Activated T-cell treated with anti-CD3 and anti-CD28 coated beads for 1 hour (primary cell): ENCODE results near the gene RNF180.

Source experiments
- DNase-seq: peaks from one replicate; pipeline ENCODE4 v3.0.0-alpha.2; 2020; ENCODE audit warnings: low read depth

RNF180 gene, protein sequence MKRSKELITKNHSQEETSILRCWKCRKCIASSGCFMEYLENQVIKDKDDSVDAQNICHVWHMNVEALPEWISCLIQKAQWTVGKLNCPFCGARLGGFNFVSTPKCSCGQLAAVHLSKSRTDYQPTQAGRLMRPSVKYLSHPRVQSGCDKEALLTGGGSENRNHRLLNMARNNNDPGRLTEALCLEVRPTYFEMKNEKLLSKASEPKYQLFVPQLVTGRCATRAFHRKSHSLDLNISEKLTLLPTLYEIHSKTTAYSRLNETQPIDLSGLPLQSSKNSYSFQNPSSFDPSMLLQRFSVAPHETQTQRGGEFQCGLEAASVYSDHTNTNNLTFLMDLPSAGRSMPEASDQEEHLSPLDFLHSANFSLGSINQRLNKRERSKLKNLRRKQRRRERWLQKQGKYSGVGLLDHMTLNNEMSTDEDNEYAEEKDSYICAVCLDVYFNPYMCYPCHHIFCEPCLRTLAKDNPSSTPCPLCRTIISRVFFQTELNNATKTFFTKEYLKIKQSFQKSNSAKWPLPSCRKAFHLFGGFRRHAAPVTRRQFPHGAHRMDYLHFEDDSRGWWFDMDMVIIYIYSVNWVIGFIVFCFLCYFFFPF

DNA sequence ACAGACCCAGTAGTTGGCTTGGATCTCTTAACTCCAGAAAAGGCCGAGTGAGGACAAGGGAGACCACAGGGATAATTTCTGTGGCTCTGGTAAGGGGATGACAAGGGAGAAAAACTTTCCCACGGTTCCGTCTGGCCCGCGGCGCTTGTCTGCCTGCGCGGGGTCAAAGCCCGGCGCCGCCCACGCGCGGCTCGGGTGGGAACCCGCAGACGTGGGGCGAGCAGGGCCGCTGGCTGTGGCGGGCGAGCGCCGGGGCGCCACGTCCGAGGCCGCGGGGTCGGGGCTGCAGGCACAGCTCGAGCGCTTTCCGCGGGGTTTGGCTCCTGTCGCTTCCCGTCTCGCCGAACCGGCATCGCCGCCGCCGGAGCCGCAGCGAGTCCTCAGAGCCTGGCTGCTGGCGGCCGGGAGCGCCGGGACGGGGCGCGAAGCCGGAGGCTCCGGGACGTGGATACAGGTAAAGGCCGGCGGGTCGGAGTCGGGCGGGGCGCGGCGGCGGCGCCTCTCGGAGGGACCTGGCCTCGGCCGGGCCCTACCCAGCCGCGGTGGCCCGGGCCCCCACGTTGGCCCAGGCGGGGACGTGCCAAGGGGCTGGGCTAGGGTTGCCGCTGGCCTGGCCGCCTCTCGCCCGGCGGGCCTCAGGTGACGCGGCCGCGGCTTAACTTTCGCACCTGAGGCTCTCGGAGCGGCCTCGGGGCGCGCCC, at the start of gene RNF180:
TSS of gene RNF180 (plus strand) at position 344 of the 701 bp plus-strand sequence. CDS start 34,965 bp downstream, outside the sequence.
- no peak for DNase-seq

DNA sequence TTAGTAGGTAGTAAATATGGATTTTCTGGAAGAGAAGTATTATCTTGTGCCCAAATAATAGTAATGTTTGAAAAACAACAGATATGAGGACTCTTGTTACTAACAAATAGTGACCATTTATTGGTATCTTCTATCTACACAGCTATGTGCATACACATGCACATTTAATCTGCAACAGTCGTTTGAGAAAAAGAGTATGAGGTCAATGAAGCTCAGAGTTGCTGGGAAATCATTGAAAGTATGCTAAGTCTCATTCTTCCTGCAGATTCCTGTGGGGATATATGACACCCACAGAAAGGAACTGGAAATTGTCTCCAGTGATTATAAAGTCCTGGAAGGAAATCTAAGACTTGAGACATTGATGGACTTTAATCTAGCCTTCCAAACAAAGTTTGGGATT, 40.1 kb upstream of the RNF180 start:
- DNase-seq, result no peak

DNA sequence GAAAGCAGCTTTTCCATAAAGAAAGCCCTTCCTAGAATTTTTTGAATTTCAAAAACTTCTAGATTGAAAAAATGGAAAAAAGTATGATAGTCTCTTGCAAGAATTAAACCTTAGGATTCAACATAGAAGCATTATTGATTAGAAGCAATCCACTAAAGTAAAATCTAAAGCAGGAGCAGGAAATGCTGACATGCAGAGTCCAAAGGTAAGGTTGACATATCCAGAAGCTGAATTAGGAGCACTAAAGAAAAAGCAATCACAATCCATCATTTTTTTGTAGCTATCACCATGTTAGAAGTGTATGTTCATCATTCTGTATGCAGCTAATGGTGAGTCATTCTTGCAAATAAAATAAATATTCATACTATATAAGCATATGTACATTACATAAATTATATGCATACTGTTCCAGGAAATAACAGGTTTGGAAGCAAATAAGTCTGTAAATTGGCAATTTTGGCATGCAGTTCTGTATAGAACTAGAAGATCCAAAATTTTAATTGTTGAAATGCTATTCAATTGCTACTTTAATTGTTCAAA, 39.4 kb upstream of the RNF180 start:
- no peak for DNase-seq

DNA sequence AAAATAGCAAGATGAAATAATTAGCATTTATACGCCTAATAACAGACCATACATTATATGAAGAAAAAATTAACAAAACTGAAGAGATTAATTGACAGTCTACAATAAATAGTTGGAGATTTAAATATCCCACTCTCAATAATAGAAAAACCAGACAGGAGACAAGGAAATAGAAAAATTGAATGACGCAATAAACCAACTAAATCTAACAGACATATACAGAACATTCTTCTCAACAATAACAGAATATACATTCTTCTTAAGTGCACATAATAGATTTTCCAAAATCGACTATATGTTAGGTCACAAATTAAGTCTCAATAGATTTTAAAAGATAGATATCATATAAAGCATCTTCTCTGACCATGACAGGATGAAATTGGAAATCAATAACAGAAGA, 25.6 kb upstream of the RNF180 start:
- no peak for DNase-seq

DNA sequence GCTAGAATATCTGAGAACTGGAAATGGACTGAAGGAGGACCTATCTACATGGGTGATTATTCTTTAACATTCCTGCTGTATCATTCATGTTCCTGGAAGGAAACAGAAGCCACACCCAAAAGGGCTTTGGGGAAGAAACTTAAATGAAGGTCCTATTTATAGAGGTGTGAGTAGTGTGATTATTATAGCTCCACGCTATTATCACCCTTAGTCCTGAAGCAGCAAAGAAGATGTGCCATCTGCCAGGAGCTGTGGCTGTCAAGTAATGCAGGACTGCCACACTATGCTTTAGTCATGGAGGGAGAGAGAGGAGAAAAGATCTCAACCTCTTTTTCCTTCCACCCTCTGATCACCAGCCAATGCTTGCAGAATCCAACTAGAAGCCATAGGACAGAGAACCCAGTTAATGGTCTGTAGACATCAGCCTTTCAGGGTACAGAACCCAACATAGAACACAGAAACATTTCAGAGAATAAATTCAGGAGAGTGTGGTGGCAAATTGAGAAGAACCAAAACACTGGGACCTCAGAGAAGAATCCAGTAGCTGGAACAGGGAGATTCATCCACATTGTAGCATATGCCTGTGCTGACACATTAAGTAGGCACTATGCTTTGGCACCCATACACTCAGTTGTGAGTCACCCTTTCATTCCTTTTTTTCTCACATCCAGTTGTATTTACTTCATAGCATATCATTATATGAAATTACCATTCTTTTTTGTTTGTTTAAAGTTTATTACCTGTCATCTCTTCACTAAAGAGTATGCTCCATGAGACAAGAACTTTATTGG, 21.0 kb upstream of the RNF180 start:
- DNase-seq, result no peak

DNA sequence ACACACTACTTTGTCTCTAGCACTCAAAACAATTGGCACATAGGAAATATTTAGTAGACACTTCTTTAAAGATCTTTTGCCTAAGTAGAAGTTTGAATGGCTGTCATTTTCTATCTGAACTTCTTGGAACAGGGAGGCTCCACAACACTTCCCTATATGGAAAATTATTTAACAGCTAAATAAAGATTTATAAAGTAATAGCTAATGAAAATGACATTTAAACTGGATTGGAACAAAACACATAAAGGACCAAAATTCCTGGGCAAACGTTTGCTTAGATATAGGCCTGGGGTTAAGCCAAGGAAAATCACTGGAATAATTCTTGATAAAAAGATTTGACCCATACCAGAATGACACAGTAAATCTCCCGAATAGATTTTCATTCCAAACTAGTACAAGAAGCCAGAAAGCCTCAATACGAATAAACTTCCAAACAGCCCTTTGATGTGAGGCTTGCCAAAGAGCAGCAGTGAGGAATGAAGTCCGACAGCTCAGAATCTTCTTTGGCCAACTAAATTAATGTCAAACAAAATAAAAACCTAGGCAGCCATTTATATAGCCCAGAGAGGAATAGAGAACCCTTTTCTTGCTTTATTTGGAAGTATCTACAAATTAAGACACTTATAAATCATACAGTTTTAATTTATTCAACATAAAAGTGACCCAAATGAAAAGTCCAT, 20.3 kb upstream of the RNF180 start:
- no peak for DNase-seq

DNA sequence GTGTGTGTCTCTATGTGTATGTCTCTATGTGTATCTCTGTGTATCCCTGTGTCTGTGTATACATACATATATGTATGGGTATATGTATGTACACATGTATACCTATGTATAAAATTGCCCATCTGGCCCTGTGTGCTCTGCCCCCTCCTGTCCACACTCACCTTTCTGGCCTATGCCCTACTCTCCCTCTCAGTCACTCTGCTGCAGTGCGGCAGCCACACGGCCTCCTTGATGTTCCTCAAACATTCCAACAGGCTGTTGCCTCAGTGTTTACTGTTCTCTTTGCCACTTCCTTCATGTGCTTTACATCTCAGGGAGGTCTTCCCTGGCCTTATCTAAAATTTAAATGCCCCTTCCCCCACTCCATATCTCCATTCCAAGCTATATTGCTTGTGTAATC, 18.3 kb upstream of the RNF180 start:
- no peak for DNase-seq

DNA sequence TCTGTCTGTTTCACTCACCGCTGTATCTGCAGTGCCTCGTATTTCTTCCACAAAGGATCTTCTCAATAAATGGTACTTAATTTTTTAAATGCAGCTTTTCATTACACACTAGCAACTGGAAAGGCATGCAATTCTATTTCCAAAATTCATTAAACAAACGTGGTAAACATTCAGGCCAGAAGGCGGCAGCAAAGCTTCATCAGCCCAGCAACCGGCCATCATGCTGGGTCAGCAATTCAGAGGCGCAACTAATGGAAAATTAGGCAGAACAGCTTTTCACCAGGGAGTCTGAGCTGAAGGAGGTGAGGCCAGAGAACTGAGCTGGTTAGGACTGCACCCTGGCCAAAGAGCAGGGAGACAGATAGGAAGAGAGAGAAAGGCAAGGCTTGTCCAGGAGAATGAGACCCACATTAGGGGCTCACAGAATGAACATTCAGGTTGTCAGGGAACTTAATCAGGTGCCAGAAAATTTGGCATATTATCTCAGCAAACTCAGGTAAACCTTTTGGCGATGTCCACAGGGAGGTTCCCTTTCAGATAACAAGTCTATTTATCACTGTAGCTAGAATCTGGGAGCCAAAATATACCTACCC, 17.7 kb upstream of the RNF180 start:
- no peak for DNase-seq

DNA sequence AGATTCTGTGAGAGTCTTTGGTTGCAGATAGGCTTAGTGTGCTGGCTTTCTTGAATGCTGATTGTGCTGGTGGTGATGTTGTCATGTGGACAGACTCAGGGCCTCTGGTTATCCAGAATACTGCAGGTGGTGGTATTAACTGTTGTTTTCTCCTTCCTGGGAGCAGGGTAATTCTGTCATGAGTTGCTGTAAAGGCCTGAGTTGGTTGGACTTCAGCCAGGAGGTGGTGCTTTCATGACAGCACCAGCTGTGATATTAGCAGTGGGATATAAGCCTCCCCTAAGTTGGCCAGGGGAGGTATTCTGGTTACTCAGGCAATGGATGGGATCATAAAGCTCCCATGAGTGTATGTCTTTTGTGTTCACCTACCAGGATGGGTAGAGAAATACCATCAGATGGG, 16.4 kb upstream of the RNF180 start:
- DNase-seq, result no peak

DNA sequence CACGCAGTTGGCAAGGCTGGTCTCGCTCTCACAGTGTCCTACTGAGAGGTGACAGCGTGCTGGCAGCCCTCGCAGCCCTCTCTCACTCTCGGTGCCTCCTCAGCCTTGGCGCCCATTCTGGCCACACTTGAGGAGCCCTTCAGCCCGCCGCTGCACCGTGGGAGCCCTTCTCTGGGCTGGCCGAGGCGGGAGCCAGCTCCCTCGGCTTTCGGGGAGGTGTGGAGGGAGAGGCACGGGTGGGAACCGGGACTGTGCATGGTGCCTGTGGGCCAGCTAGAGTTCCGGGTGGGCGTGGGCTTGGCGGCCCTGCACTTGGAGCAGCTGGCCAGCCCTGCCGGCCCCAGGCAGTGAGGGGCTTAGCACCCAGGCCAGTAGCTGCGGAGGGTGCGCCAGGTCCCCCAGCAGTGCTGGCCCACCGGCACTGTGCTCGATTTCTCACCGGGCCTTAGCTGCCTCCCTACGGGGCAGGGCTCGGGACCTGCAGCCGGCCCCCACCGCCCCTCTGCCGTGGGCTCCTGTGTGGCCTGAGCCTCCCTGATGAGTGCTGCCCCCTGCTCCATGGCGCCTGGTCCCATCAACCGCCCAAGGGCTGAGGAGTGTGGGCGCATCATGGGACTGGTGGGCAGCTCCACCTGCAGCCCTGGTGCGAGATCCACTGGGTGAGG, 15.7 kb upstream of the RNF180 start:
- no peak for DNase-seq

DNA sequence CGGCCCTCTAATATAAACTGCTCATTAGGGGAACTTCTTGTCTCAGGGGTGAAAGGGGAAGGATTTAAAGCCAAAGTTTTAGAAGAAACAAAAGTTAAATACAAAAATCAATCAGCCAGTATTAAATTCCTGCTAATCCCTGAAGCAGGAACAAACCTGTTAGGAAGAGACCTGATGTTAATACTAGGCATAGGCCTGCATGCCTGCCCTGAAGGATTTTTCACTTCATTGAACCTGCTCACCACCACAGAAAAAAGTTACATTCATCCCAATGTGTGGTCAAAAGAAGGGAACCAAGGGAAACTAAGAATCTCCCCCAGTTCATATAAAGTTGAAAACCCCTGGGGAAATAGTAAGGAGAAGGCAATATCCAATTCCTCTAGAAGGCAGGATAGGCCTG, 9.4 kb upstream of the RNF180 start:
- DNase-seq, result no peak

DNA sequence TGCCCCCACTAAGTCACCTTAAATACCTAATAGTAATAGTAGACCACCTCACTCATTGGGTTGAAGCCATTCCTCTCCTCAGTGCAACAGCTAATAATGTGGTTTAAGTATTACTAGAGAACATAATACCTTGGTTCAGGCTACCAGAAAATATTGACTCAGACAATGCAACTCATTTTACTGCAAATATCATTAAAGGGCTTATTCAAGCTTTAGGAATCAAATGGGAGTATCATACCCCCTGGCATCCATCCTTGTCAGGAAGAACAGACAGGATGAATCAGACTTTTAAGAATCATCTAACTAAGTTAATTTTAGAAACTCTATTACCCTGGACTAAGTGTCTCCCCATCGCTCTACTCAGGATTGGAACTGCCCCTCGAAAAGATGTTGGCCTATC, 6.8 kb upstream of the RNF180 start:
- DNase-seq, result no peak

DNA sequence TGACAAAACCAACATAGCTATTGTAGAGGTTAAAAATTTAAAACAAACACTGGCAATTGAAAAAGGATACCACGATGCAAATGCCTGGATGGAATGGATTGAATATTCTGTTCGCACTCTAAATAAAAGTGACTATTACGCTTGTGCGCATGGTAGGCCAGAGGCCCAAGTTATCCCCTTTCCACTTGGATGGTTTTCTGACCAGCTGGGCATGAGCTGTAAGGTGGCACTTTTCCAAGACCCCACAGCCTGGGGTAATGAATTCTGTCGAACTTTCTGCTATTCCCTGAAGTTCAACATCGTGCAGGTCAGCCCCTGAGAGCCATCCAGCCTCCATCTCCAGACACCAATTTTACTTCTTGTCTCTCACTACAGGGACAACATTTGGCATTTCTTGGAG, 5.4 kb upstream of the RNF180 start:
- no peak for DNase-seq

DNA sequence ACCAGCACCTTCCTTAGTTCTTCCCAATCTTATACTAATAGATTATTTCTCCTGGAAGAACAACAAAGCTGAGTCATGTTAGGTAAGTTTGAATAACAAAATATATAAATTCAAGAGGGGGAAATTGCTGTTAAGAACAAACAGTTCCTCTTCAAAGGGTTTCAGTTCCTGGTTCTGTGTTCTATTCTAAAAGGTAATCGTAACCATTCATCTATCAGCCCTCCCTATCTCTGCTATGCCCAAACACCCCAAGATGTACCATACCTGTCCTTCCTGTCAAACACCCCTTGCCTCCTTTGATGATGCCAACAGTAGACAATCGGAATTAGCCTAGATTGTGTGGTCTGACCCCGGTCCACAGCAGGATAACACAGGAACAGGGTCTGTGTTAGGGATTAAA, 4.2 kb upstream of the RNF180 start:
- no peak for DNase-seq

DNA sequence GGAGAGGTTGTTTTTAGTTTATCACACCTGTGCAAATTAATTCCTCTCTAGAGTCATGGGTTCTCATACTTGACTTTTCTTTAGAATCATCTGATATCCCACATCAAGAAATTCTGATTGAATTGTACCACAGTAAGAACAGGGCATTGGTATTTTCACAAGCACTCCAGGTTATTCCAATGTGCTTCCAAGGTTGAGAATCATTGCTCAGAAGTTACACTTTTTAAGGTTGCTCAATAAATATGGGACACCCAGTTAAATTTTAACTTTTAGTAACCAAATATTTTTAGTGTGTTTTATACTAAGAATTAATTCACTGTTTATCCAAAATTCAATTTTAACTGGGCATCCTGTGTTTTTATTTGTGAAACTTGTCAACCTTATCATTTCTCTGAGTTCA, 2.5 kb upstream of the RNF180 start:
- DNase-seq, result no peak

DNA sequence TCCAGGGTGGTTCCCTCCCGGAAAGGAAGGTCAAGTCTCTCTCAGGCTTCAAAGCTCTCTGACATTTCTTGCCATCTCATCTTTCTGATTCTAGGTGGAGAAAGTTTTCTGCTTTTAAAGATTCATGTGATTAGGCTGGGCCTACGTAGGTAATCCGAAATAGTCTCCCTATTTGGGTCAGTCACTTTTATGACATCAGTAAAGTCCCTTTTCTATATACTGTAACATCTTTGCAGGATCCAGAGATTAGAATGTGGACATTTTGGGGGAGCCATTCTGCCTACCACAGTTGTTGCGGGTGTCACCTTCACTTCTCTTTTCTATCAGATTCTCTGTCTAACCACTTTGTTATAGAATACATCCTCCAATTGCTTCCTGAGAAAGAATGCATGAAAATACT, 1.9 kb upstream of the RNF180 start:
- DNase-seq, result no peak

DNA sequence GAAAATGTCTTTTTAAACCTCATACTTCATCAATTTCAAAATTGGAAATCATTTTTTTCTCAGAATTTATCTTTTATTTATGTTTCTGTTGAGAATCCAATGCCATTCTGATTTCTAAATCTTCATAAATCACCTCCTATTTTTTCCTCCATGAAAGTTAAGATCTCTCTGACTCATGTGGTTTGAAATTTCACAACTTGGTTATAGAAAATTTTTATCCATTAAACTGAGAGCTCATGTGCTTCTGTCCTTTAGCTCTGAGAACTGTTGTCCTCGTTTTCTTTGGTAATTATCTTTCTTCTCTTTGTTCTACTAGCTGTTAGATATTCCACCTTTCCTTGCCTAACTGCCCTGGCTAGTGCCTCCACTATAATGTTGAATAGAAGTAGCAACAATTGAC, 1.5 kb upstream of the RNF180 start:
- DNase-seq, result no peak

DNA sequence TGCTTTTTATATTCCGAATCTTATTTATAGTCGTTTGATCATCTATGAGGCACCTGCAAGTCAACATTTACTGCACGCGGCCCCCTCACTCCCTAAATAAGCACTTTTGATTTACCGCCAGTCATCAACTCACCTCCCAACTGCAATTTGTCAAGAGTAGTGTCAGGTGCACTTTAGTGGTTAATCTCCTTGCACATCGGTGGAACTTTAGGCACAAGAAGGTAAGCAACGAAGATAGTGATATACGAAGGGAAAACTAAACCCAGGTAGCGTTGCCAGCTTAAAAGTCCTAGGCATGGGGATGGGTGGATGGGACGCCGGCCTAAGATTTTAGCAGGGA, 513 bp upstream of the RNF180 start:
- no peak for DNase-seq

DNA sequence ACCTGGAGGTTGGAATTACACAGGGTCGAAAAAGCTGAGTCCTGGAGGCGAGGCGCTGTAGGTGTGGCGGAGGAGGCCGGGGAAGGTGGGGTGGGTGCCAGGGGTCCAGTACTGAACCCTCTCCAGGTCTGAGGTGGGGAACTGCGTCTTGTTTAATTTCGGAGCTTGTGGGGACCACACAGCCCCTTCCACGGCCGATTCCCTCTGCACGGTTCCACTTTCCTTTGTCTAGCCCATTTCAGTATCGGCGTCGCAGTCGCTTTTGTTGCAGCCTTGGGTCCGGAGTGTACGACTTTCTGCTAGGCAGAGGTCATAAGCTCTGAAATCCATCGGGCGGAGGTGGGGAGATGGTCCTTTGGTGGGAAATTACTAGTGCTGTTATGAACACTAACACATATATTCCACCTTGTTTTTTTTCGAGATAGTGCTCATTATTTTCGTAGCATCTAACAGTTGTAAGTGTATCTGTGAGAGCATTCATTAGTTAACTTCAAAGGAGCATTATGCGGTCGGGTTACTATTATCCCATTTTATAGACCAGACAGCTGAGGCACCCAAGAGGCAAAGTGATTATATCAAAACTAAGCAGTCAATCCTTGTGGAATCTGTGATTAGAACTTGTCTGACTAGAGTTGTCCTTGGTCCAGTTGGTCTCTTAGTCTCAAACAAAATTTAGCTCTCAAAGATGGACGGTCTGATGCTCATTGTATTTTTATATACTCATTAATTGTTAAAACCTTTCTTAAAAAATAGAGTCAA, 737 bp downstream of the RNF180 start:
- DNase-seq, result no peak

DNA sequence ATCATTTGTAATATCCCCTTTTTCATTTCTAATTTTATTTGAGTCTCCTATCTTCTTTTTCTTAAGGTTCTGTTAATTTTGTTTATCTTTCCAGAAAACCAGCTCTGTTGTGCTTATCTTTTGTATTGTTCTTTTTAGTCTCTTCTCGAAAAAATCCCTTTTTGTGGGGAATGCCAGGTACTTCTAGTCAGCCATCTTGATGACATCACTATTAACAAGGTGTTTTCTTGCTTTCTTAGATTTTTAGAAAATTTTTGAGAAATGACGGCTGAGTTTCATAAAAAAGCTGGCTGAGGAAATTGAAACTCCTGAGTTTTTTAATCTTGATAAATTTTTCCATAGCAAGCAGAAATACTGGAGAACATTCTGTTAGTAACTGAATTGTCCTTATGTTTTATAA, 10.7 kb downstream of the RNF180 start:
- DNase-seq, result no peak
